ENCODE data around the gene MFAP1. TPM values are rescaled to one million over a fixed set of nuclear protein-coding genes. Genes with fewer than 3 reads are reported as not detected.

The MFAP1 gene, protein sequence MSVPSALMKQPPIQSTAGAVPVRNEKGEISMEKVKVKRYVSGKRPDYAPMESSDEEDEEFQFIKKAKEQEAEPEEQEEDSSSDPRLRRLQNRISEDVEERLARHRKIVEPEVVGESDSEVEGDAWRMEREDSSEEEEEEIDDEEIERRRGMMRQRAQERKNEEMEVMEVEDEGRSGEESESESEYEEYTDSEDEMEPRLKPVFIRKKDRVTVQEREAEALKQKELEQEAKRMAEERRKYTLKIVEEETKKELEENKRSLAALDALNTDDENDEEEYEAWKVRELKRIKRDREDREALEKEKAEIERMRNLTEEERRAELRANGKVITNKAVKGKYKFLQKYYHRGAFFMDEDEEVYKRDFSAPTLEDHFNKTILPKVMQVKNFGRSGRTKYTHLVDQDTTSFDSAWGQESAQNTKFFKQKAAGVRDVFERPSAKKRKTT
- total RNA-seq = 13.5 TPM

DNA sequence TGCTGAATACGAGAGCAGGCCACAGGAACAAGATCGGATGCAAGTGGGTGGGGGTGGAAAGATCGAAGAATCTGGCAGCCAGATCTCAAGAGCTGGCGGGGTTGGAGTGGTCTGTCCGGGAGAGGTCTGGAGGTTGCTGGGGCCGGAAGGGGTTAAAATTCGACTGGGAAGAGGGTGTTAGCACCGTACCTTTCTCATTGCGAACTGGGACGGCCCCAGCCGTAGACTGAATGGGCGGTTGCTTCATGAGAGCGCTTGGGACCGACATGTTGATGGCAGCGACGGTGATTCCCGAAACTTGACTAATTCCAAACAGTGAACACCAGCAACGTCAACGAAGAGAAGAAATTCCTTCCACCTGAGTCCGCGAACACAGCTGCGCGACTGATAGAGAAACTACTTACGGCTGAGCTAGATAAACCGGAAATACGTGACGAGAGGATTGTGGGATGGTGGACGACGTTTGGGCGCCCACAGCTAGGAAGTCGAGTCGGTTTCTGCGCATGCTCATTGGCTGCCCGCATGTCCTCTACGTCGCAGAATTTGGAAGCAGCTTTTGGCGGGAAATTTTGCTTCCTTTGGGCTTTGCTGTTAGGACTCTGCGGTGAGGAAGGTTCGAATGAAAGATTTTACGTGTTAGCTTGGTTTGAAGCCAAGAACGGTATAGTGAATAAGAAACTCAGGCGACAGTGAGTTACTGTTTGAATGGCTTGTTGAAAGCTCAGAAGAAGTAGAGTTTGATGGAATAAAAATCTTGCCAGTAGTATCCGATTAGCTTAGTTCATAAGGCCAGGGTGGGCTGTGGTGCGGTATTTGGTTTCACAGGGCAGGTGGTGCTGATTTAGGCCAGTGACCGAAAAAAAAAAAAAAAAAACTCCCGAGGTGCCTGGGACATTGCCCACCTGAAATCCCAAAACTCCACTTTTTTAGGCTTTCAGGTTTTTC is at the start of gene MFAP1:
TSS of gene MFAP1 (minus strand) at position 389 of the 945 bp plus-strand sequence. CDS start at position 268, 121 bp downstream.
- intact Hi-C loops (cut with DNase I) = no loop called here
- H3K27ac ChIP-seq = peak within 1 kb of the TSS; percentile 88
- peak within 1 kb of the TSS; percentile 73 to 88 for H3K4me3 ChIP-seq
- DNase-seq (ENCODE audit: extremely low spot score in 2 of 2) = peak; percentile 97
- no peaks in the 10 kb centered on the region for H3K36me3 ChIP-seq
- TF ChIP-seq POLR2A (IDR thresholded peaks at IDR 0.05) = peak in 1 of 2 donors; percentile 62
- TF ChIP-seq CTCF (IDR thresholded peaks at IDR 0.05) = no peak
- peak; percentile 87 to 100 for TF ChIP-seq POLR2AphosphoS5 (IDR thresholded peaks at IDR 0.05; ENCODE audit: insufficient read depth in 1 of 2, low read depth in 1 of 2)
- H3K27me3 ChIP-seq = no peaks in the 10 kb centered on the region
- H3K9me3 ChIP-seq = no peaks in the 10 kb centered on the region
- H3K4me1 ChIP-seq = peaks cover 48% of the 10 kb centered on the region

DNA sequence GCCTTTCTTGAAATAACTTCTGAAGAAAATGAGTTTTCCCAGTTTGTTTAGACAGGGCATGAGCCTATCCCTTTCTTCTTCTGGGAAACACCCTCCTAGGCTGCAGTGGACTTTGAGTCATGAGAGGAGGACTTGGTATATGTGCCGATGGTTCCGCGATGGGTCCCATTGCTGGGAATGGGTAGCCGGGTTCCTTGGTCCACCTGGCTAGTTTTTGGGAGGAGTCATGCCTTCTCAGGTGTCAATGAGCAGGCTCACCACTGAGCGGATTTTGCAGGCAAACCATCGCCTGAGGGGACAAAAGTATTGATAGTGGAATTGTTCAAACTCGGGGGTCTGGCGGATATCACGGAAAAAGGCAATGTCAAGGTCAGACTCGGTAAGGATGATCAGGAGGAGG is 49.2 kb upstream of the MFAP1 start:
- no peak for DNase-seq (ENCODE audit: extremely low spot score in 2 of 2)
- Histone ChIP-seq H3K36me3 (no peaks in the 10 kb centered on the region), H3K27ac (no peak overlapping the region), H3K27me3 (no peaks in the 10 kb centered on the region), H3K4me3 (no peak overlapping the region), H3K4me1 (no peaks in the 10 kb centered on the region), H3K9me3 (no peaks in the 10 kb centered on the region)
- intact Hi-C loops (cut with DNase I) = no loop called here
- no peak for TF ChIP-seq CTCF (IDR thresholded peaks at IDR 0.05)
- no peak for TF ChIP-seq POLR2AphosphoS5 (IDR thresholded peaks at IDR 0.05; ENCODE audit: insufficient read depth in 1 of 2, low read depth in 1 of 2)
- TF ChIP-seq POLR2A (IDR thresholded peaks at IDR 0.05) = no peak

- intact Hi-C loops (cut with DNase I) = no loop called here
- no peaks in the 10 kb centered on the region for H3K36me3 ChIP-seq
- DNase-seq (ENCODE audit: extremely low spot score in 2 of 2) = no peak
Observed at GRCh38 chr15:43872416-43873020, 48.0 kb upstream of the MFAP1 start.

GRCh38 chr15:43871835-43872234 is 47.3 kb upstream of the MFAP1 start:
- H3K27me3 ChIP-seq = no peaks in the 10 kb centered on the region
- H3K4me1 ChIP-seq = no peaks in the 10 kb centered on the region
- H3K4me3 ChIP-seq = no peak overlapping the region
- no peaks in the 10 kb centered on the region for H3K9me3 ChIP-seq
- no peak overlapping the region for H3K27ac ChIP-seq
- no peak for TF ChIP-seq POLR2AphosphoS5 (IDR thresholded peaks at IDR 0.05; ENCODE audit: insufficient read depth in 1 of 2, low read depth in 1 of 2)
- no peak for TF ChIP-seq POLR2A (IDR thresholded peaks at IDR 0.05)
- TF ChIP-seq CTCF (IDR thresholded peaks at IDR 0.05) = no peak
- DNase-seq (ENCODE audit: extremely low spot score in 2 of 2) = no peak
- intact Hi-C loops (cut with DNase I) = no loop called here
- H3K36me3 ChIP-seq = no peaks in the 10 kb centered on the region

More at GRCh38 chr15:43872416-43873020, 48.0 kb upstream of the MFAP1 start:
- Histone ChIP-seq H3K9me3 (no peaks in the 10 kb centered on the region), H3K4me3 (no peak overlapping the region), H3K27ac (no peak overlapping the region), H3K4me1 (no peaks in the 10 kb centered on the region), H3K27me3 (no peaks in the 10 kb centered on the region)
- TF ChIP-seq CTCF (IDR thresholded peaks at IDR 0.05) (no peak), POLR2AphosphoS5 (IDR thresholded peaks at IDR 0.05; ENCODE audit: insufficient read depth in 1 of 2, low read depth in 1 of 2) (no peak), POLR2A (IDR thresholded peaks at IDR 0.05) (no peak)

Measured in vagina (tissue), 2 donors.